PC-9 (cell line): ENCODE measurements around the gene BMP3.

Experiments
- CTCF ChIP-seq: fragments of 200-600 bp; sonication (generic); conservative IDR thresholded peaks from 2 replicates; pipeline ENCODE4 v1.6.1; 2017; ENCODE audit warnings: mixed run types, antibody characterized with exemption, mild to moderate bottlenecking, moderate library complexity
- EZH2 ChIP-seq: fragments of 200-600 bp; sonication (generic); IDR thresholded peaks from 2 replicates; pipeline ENCODE4 v1.8.0; 2017; ENCODE audit warnings: antibody characterized with exemption, low read depth

- TF ChIP-seq CTCF (no peak), EZH2 (no peak)
Measured at GRCh38 chr4:81023484-81023883, 7.0 kb upstream of the BMP3 start.
